Activated gamma-delta T cell treated with Interleukin-2 at 50 U/mL for 16 hours (primary cell): ENCODE data around the gene RGS11.
A peak's percentile ranks its signal among the peaks of the same experiment; 100 is the strongest.
"Not testable (repeated sequence)": the region's sequence is repeated elsewhere in the genome, so short reads cannot be mapped to it uniquely, and the experiment has no call there.

Experiments
- DNase-seq: peaks from one replicate; pipeline ENCODE4 v3.0.0-alpha.2; 2020

Gene RGS11

GRCh38 chr16:261031-261691 is 14.6 kb downstream of the RGS11 start:
- no peak for DNase-seq

GRCh38 chr16:260326-260725 is 15.4 kb downstream of the RGS11 start:
- DNase-seq: no peak

DNA sequence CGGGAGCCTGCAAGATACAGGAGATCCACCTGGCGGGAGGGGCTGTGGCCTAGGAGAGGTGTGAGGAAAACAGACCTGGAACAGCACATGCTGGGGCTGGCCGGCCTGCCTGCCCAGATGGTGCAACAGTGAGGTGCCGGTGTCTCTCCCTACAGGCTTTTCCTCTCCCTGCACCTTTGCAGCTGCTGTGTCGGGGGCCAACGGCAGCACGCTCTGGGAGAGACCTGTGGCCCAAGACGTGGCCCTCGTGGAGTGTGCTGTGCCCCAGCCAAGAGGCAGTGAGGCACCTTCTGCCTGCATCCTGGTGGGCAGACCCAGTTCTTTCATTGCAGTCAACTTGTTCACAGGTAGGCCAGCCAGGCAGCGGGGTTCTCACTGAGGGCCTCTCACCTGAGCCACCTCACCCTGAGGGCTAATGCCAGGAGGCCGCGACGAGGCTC is 15.9 kb downstream of the RGS11 start:
- DNase-seq: no peak

GRCh38 chr16:259226-259625 is 16.5 kb downstream of the RGS11 start:
- no peak for DNase-seq

DNA sequence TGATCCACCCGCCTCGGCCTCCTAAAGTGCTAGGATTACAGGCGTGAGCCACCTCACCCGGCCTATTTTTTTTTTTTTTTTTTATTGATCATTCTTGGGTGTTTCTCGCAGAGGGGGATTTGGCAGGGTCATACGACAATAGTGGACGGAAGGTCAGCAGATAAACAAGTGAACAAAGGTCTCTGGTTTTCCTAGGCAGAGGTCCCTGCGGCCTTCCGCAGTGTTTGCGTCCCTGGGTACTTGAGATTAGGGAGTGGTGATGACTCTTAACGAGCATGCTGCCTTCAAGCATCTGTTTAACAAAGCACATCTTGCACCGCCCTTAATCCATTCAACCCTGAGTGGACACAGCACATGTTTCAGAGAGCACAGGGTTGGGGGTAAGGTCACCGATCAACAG is 17.7 kb downstream of the RGS11 start:
- not testable (repeated sequence) for DNase-seq

DNA sequence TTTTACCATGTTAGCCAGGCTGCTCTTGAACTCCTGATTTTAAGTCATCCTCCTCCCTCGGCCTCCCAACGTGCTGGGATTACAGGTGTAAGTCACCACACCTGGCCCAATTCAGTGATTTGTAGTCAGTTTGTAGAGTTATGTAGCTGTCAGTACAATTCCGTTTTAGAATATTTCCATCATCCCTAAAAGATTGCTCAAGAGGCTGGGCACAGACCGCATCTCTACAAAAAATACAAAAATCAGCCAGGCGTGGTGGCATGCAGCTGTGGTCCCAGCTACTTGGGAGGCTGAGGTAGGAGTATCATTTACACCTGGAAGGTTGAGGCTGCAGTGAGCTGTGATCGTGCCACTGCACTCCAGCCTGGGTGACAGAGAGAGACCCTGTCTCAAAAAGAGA is 20.6 kb downstream of the RGS11 start:
- no peak for DNase-seq

- DNase-seq: no peak
Observed at GRCh38 chr16:254461-254860, 21.3 kb downstream of the RGS11 start.

GRCh38 chr16:253833-254232 is 21.9 kb downstream of the RGS11 start:
- DNase-seq: no peak

DNA sequence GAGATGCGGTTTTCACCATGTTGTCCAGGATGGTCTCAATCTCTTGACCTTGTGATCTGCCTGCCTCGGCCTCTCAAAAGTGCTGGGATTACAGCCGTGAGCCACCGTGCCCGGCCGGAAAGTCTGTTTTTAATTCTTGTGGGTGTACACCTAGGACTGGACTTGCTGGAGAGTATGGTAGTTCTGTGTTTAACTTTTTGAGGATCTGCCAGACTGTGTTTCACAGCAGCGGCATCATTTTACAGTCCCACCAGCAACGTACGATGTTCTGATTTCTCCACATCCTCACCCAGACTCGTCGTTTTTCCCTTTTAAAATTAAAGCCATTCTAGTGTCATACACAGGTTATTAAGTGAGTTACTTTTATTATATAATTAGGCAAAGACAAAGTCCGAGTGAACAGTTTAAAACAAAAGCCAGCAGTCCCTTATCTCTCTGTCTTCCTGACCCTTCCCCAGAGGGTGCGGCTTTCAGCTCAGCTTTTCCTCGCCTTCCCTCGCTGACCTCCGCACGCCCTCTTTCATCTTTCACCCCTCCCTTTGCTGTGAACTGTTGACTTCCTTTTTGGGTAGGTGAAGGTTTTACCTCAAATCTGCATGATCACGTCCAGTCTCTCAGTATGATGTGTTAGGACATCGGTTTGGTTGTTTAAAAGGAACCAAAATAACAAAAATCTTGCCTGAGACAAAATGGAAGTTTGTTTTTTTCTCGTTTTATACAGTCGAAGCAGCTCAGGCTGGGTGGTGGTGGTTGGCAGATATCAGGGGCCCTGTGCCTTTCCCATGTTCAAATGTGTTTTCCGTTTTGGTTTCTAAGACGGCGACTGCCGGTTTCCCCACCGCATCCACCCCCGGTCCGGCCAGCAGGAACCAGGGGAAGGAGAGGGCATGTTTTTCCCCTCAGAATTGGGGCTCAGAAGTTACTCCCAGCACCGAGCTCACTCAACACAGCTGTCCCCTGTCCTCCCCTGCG is 23.1 kb downstream of the RGS11 start:
- no peak for DNase-seq

GRCh38 chr16:249431-249830 is 26.3 kb downstream of the RGS11 start:
- no peak for DNase-seq

DNA sequence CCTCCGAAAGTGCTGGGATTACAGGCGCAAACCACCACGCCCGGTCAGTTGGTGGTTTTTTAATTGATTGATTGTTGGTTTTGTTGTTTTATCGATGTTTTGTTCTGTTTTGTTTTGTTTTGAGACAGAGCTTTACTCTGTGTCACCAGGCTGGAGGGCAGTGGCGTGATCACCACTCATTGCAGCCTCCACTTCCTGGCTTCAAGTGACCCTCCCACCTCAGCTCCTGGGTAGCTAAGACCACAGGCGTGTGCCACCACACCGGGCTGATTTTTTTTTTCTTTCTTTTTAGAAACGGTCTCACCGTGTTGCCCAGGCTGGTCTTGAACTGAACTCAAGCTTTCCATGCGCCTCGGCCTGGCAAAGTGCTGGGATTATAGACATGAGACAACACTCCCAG is 28.7 kb downstream of the RGS11 start:
- no peak for DNase-seq

GRCh38 chr16:245105-245504 is 30.6 kb downstream of the RGS11 start:
- no peak for DNase-seq

- no peak for DNase-seq
Observed at GRCh38 chr16:243348-243747, 32.4 kb downstream of the RGS11 start.

- DNase-seq: no peak
Observed at GRCh38 chr16:242281-242680, 33.5 kb downstream of the RGS11 start.

GRCh38 chr16:240559-240958 is 35.2 kb downstream of the RGS11 start:
- no peak for DNase-seq

GRCh38 chr16:239948-240277 is 35.8 kb downstream of the RGS11 start:
- DNase-seq: no peak

DNA sequence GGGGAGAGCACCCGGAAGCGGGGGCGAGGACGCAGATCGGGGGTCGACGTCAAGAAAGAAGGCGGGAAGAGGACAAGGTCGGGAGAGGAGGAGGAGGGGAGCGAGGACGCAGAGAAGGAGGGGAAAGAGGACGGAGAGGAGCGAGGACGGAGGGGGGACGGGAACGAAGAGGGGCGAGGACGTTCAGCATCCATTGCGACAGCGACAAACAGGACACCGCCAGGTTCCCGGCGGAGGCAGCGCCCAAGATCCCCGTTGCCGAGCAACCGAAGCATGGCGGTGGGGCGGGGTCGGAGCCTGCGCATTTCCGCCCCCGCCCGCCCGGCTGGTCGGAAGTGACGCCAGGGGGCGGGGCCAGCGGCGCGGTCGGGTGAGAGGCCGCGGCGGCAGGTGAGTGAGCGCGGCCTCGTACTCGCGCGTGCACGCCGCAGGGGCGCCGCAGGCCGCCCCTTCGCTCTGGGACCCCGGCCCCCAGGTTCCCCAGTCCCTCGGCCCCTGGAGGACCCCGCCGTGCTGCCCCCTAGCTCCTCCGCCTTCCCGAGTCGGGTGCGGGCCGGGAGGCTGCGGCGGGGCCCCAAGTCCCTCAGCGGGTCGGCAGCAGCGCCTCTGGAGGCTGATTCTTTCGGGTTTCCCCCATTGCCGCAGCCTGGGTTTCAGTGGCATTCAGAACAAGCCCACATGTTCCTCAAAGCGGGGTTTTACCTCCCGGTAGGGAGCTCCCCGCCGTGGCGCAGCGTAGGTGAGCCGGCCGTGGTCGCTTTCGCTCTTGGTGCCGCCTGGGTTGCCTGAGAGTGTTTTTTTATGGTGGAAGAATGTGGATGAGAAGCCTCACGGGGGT is 41.1 kb downstream of the RGS11 start, which contains the start of gene FAM234A:
FAM234A (plus strand) TSS at position 354 of the 838 bp plus-strand sequence. CDS start 19,593 bp downstream, outside the sequence.
- DNase-seq: peak; percentile 94

DNA sequence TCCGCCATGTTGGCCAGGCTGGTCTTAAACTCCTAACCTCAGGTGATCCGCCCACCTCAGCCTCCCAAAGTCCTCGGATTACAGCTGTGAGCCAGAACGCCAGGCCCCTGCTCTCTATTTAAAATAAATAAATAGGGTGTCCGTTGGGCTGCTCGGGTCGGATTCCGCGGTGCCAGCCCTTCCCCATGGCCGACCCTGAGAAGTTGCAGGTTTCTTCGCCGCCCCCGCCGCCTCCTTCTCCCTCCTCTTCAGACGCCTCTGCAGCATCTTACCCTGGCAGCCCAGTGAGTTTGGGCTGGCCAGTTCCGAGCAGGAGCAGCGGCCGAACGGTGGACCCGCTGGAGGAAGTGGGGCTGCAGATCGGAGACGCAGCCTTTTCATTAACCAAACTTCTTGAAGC is 44.8 kb downstream of the RGS11 start:
- DNase-seq: no peak

GRCh38 chr16:230351-230750 is 45.4 kb downstream of the RGS11 start:
- not testable (repeated sequence) for DNase-seq

GRCh38 chr16:229731-230281 is 45.9 kb downstream of the RGS11 start:
- no peak for DNase-seq

DNA sequence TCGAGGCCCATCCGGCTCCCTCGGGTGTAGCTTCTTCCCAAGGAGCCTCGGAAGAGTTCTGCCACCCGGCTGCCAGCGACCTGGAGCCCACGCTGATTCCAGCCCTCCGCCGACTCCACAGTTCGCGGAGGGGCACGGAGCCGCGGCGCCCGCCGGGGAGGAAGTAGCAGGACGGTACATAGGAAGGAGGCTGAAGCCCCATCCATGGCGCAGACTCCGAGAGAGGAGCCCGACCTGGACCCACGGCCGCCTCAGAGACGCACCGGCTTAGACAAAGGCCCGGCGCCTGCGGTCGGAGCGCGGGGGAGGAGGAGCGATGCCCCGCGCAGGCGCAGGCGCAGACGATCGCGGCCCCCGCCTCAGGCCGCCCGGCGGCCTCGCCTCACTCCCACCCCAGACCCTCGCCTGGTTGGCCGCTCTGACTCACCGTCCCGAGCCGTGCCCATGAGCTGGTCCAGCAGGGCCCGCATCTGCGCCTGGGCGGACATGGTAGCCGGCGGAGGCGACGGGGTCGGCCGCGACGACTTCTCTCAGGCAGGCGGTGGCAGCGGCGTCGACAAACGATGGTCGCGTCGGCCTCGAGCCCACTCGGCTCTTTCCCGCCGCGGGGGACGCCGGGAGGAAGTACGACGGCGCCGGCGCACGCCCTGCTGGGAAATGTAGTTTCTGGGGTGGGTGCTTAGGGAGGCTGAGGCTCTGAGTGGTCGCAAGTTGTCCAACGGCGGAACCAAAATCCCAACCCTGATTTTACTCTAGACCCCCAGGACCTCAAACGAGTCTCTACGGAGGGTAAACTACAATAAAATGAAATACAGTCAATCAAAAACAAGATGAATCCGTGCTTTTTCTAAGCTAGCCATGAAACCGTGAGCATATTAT is 46.7 kb downstream of the RGS11 start, which contains the start of gene LUC7L:
LUC7L (minus strand) TSS at position 598 of the 879 bp plus-strand sequence; CDS start at position 488, 110 bp downstream.
- peak; percentile 82 for DNase-seq
